ENCODE data around the gene UBAP2.
"Not testable (repeated sequence)": the region's sequence is repeated elsewhere in the genome, so short reads cannot be mapped to it uniquely, and the experiment has no call there.

The UBAP2 gene

GRCh38 chr9:34046784-34047379, 1.8 kb downstream of the UBAP2 start:
- DNase-seq = no peak

- no peak for DNase-seq
Observed at GRCh38 chr9:34045903-34046302, 2.8 kb downstream of the UBAP2 start.

- not testable (repeated sequence) for DNase-seq
Observed at GRCh38 chr9:34042074-34042473, 6.6 kb downstream of the UBAP2 start.

GRCh38 chr9:34038851-34039250, 9.8 kb downstream of the UBAP2 start:
- not testable (repeated sequence) for DNase-seq

- no peak for DNase-seq
Observed at GRCh38 chr9:34037626-34038025, 11.1 kb downstream of the UBAP2 start.

- no peak for DNase-seq
Observed at GRCh38 chr9:34036625-34037024, 12.1 kb downstream of the UBAP2 start.

- no peak for DNase-seq
Observed at GRCh38 chr9:34035656-34036055, 13.0 kb downstream of the UBAP2 start.

GRCh38 chr9:34034698-34035065, 14.0 kb downstream of the UBAP2 start:
- DNase-seq = no peak

GRCh38 chr9:34032631-34033030, 16.1 kb downstream of the UBAP2 start:
- DNase-seq = no peak

- DNase-seq = no peak
Observed at GRCh38 chr9:34027845-34028574, 20.7 kb downstream of the UBAP2 start.

- DNase-seq = no peak
Observed at GRCh38 chr9:34025811-34026210, 22.9 kb downstream of the UBAP2 start.

GRCh38 chr9:34025062-34025461, 23.6 kb downstream of the UBAP2 start:
- DNase-seq = no peak

- not testable (repeated sequence) for DNase-seq
Observed at GRCh38 chr9:34024476-34024875, 24.2 kb downstream of the UBAP2 start.

- DNase-seq = no peak
Observed at GRCh38 chr9:34016149-34016548, 32.5 kb downstream of the UBAP2 start.

- DNase-seq = no peak
Observed at GRCh38 chr9:34010979-34011378, 37.7 kb downstream of the UBAP2 start.

GRCh38 chr9:34001951-34002350, 46.7 kb downstream of the UBAP2 start:
- no peak for DNase-seq

GRCh38 chr9:34001298-34001697, 47.4 kb downstream of the UBAP2 start:
- no peak for DNase-seq

- DNase-seq = no peak
Observed at GRCh38 chr9:33995449-33995848, 53.2 kb downstream of the UBAP2 start.

GRCh38 chr9:33993104-33993503, 55.6 kb downstream of the UBAP2 start:
- no peak for DNase-seq

GRCh38 chr9:33992632-33993031, 56.1 kb downstream of the UBAP2 start:
- no peak for DNase-seq

- no peak for DNase-seq
Observed at GRCh38 chr9:33988219-33988890, 60.3 kb downstream of the UBAP2 start.

GRCh38 chr9:33976414-33976813, 72.3 kb downstream of the UBAP2 start:
- DNase-seq = no peak

GRCh38 chr9:33972698-33973097, 76.0 kb downstream of the UBAP2 start:
- no peak for DNase-seq

GRCh38 chr9:33964086-33964768, 84.5 kb downstream of the UBAP2 start:
- no peak for DNase-seq

Data from NCI-H1436 (cell line).